HG03457 (cell line): ENCODE measurements around the gene AASS.

Source experiments
- ATAC-seq: cut with Tn5 transposase; IDR thresholded peaks from one replicate; pipeline ENCODE4 v1.9.1; 2021; ENCODE audit warnings: moderate number of reproducible peaks; ENCODE audit not compliant: unreplicated experiment

AASS gene

GRCh38 chr7:122123746-122124145 lies 20.3 kb downstream of the AASS start:
- ATAC-seq, result no peak

GRCh38 chr7:122118757-122119156 lies 25.3 kb downstream of the AASS start:
- ATAC-seq, result no peak

DNA sequence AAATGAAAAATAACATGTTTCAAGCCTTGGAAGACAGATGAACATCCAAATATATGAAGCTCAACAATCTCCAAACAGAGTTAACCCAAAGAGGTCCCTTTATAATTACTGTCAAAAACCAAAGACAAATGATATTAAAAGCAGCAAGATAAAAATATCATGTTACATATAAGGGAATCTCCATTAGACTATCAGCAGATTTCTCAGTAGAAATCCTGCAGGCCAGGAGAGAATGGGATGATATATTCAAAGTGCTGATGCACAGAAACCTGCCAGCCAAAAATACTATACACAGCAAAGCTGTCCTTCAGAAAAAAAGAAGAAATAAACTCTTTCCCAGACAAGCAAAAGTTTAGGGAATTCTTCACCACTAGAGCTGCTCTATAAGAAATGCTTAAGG lies 41.0 kb downstream of the AASS start:
- no peak for ATAC-seq

DNA sequence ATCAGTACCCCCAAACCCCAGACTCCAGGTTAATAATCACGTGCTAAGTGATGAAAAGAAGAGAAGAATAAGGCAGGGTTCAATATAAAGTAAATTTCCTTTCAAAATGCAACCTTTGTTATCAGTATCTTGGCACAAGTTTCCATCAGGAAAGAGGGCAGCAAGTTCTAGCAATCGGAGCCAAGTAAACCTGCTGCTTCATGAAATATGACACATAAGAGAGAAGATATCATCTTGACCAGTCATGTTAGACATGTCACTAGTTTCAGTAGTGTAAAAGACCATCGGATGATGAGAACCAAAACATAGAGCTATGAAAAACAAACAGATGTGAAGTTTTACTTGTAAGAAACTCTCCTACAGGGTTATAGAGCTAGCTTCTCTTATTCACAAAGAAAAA lies 44.0 kb downstream of the AASS start:
- no peak for ATAC-seq

- ATAC-seq, result no peak
Observed at GRCh38 chr7:122095642-122096041, 48.4 kb downstream of the AASS start.

GRCh38 chr7:122094549-122094948 lies 49.5 kb downstream of the AASS start:
- no peak for ATAC-seq

GRCh38 chr7:122092964-122093797 lies 50.9 kb downstream of the AASS start:
- peak; percentile 96 for ATAC-seq

- ATAC-seq, result no peak
Observed at GRCh38 chr7:122082670-122083069, 61.4 kb downstream of the AASS start.

DNA sequence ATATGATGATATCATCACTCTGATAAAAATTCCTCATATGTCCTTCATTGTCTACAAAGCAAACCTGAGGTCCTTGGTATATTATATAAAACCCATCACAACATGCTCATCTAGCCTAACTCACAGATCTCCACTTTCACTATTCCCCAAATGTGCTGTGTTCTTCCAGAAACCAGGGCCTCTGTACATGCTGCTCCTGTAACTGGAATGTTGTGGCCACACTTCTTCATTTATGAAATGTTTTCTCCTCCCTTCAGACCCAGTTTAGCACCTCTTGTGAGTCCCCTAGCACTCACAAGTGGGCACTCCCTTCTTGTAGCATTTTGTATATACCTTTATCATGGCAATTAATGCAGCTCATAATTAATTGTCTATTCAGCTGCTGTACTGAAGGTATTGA lies 61.9 kb downstream of the AASS start:
- ATAC-seq, result no peak

- ATAC-seq, result no peak
Observed at GRCh38 chr7:122073635-122074034, 70.4 kb downstream of the AASS start.

- ATAC-seq, result no peak
Observed at GRCh38 chr7:122072924-122073599, 71.0 kb downstream of the AASS start.

GRCh38 chr7:122072272-122072671 lies 71.8 kb downstream of the AASS start:
- no peak for ATAC-seq

DNA sequence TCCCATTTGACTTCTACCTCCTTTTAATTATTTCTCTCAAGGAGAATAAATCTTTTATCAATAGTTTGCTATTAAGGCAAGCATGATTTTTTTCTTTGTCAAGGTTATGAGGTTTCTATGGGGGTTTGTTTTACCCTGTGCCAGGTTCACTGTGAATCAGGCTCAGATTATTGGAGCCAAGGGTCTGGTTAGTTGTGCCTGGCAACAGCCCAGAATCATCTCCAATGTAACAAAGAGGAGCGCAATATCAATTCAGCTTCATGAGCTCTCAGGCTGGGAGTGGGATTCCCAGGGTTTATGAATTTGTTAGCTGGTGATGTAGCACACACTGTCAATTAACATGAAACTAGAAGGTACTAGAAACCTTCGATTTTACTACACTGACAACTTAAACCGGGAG lies 73.2 kb downstream of the AASS start:
- no peak for ATAC-seq

DNA sequence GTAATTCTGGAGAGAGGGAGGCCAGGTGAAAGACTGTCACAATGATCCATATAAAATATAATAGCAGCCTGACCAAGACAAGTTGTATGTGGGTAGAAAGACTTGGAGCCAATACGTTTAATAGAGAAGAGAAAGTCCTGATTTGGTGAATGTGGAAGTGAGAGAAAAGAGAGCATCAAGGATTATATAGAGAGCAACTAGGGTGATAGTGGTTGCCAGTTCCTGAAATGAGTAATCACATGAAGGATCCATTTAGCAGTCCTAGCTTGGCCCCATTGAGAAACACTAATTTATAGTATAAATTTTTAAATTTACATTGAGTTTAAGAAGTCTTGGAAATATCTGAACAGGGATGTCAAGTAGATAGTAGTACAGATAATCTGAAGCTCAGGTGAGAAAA lies 74.0 kb downstream of the AASS start:
- no peak for ATAC-seq

DNA sequence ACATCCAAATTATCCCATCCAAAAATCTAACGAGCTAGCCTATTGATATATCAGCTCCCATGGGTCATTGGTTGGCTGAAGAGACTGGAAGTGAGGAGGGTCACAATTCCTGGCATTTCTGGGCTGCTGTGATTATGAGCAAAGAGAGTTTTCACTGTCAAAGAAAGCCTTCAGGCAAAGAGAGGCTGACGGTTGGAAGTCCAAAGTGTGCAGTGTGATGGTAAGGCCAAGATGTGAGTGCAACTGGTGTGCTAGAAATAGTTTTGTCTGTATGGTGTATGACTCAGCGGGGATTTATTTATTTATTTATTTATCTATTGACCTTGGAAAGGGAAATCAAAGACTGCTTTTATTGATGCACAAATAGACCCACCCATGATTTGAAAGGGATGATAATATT lies 75.0 kb downstream of the AASS start:
- no peak for ATAC-seq

DNA sequence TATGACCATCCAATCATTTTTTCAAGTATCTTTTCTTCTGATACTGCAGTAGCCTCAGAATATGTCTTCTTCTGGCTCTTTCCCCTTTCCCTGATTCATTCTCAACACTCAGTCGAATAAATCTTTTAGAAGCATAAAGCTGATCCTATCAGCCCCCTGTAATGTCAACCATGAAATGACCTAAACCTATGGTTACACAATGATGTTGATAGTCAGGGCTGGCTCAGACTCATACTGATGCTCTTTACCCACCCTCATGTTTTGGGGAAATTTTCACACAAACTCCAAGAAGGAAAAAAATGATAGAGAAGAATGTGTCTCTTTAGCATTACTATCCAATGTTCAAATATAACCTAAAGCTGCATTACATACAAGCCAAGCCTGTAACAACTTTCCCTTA lies 76.0 kb downstream of the AASS start:
- no peak for ATAC-seq

DNA sequence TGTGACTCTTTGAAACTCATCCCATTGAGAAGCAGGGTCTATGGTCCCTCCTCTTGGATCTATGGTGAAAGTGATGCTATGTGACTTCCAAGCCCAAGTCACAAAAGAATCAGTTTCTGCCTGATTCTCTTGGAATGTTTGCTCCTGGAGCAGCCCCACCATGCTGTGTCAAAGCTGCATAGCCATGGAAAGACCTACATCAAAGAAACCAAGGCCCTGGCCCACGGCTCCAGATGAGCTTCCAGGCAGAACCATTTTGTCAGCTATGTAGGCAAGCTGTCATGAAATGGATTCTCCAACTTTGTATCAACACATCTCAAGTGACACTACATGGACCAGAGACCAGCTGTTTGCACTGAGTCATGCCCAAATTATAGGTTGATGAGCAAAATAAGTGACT lies 77.0 kb downstream of the AASS start:
- no peak for ATAC-seq

- ATAC-seq, result no peak
Observed at GRCh38 chr7:122064971-122065370, 79.1 kb downstream of the AASS start.

- no peak for ATAC-seq
Observed at GRCh38 chr7:122063146-122063545, 80.9 kb downstream of the AASS start.

- ATAC-seq, result no peak
Observed at GRCh38 chr7:122059542-122059941, 84.5 kb downstream of the AASS start.

DNA sequence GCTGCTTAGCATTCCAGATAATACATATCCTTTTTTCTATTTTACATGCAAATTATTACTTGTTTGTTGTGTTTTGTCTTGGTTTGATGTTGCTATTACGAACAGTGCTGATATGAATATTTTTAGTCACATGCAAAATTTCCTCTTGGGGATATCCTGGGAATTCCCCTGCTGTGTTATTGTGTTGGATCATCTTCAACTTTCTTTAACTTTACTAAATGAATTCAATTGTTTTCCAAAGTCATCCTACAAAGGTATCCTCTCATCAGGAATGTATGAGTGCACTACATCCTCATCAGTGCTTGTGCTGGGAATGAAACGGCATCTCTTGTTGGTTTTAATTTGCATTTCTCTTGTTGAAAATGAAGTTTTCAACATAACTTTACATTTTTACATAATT lies 87.1 kb downstream of the AASS start:
- ATAC-seq, result no peak

- ATAC-seq, result no peak
Observed at GRCh38 chr7:122055073-122055472, 89.0 kb downstream of the AASS start.

DNA sequence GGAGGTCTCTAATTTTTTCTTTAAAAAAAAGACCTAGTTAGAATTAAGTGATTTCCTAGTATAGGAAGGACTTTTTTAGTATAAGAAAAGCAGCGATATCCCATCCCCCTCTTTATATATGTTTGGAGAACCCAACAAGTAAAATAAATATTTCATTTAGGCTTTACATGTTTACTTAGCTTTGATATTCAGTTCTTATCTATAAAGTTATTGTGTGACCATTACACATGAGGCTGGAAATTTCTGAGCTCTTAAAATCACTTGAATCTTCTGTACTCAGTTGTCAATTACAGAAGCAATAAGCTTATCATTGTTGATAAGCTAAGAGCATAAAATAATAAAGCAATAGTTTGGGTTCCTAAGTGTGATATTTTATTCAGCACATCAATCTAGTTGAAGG lies 89.7 kb downstream of the AASS start:
- ATAC-seq, result no peak
